ENCODE data around the gene PIEZO2.

- TF ChIP-seq EGR1 (IDR thresholded peaks at IDR 0.05; ENCODE audit: borderline replicate concordance, low read depth, low read length), result no peak
- no peak for TF ChIP-seq CTCF (IDR thresholded peaks at IDR 0.05; ENCODE audit: control extremely low read depth in 1 of 3, insufficient read depth in 1 of 3, low read depth in 1 of 3, low read length in 3 of 3)
- TF ChIP-seq EZH2 (IDR thresholded peaks at IDR 0.05; ENCODE audit: low read depth, low read length, severe bottlenecking), result no peak
- TF ChIP-seq E2F6 (IDR thresholded peaks at IDR 0.05), result no peak
- TF ChIP-seq JUND (IDR thresholded peaks at IDR 0.05; ENCODE audit: low read length), result no peak
- no peak for TF ChIP-seq ZNF274 (IDR thresholded peaks at IDR 0.05; ENCODE audit: borderline replicate concordance, extremely low read depth, low read length)
- no peak for TF ChIP-seq POLR2A (IDR thresholded peaks at IDR 0.05; ENCODE audit: control extremely low read depth in 1 of 2, low read depth in 2 of 2, low read length in 2 of 2)
- no peak for TF ChIP-seq CHD1 (IDR thresholded peaks at IDR 0.05; ENCODE audit: low read depth, low read length)
Measured at GRCh38 chr18:10743766-10744165, 405.6 kb downstream of the PIEZO2 start.
